NCI-H526 (cell line): Measurements from ENCODE around the gene KRTAP1-4.
A peak's percentile ranks its signal among the peaks of the same experiment; 100 is the strongest.
"Not testable (repeated sequence)": the region's sequence is repeated elsewhere in the genome, so short reads cannot be mapped to it uniquely, and the experiment has no call there.

Source experiments
- DNase-seq, 2 experiments: peaks; one replicate each; lab custom pipeline; 2025; lab: John Stamatoyannopoulos, UW

Gene KRTAP1-4

DNA sequence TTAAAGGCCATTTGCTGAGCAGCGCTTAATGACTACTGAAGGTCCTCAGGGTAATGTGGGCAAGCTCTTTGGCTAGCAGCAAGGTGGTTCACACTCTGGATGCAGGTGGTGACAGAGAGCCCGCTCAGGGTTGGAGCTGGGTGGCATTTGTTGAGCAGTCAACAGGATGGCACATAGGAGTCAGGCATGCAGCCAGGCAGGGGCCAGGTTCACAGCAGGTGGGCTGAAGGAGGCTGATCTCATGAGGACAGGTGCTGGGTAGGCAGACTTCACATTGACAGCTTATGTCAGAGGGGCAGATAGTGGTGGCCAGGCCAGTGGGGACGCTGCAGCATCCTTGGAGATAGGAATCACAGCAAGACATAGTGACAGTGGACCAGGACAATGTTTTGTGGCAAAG lies 25.6 kb downstream of the KRTAP1-4 start:
- no peak for DNase-seq

DNA sequence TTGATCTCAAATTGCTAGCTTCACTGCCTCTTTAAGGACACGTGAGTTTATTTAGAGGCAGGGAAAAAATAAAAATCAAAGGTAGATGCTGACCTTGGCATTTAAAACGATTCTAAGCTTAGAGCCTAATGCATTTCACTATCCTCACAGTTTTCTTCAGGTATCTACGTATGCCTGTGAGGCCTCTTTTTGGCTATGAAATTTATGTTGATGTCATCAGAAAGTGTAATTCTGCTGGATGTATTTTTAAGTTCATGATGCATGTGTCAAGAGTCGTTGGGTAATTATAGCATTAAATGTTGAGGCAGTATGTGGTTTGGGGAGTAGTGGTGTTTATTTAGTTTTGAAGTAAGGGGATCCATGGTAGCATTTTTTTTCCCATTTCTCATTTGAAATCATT lies 26.1 kb downstream of the KRTAP1-4 start:
- no peak for DNase-seq

DNA sequence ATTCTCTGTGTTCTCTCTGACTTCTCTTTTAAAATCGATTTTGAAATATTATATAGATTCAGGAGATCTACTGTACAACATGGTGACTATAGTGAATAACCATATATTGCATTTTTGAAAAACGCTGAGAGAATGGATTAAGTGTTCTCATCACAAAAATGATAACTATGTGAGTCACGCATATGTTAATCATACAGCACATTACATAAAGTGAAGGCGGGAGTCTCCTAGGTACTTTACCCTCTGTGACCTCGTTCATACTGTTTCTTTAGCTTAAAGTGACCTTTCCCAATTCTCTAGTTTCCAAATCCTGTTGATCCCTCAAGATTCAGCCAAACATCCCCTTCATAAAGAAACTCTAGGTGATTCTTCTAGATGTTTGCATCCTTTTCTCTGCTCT lies 27.2 kb downstream of the KRTAP1-4 start:
- no peak for DNase-seq

DNA sequence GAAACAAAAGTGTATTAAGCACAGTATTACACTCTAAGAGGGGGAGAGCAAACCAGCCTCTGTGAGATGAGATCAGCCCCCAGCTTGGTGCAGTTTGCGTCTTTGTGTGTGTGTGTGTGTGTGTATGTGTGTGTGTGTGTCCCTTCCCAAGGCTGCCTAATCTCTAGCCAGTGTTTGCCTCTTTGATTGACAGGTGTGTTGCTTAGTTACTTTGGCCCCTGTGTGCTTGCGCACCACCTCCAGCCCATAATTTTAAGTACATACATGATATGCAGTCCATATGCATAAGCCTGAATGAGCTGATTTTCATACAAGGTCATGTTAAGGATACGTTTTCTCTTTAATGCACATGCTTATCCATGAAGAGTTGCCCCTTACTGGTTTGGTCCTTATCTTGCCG lies 28.2 kb downstream of the KRTAP1-4 start:
- DNase-seq: peak; percentile 57 to 58

DNA sequence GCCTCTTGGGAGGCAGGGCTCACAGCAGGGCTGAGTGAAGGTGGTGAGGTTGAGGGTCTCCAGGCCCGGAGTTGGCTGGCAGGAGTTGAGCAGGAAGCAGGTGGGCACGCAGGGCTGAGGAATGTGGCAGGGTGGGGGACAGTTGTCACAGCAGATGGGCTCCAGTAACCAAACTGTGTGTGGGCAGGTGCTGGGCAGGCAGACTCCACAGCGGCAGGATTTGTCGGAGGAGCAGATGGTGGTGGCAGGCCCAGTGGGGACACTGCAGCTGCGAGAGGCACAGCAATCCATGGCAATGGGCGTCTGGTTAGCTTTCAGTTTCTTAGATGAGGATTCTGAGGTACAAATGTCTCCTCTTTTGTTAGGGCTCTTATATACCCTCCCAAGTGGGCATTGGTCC lies 30.4 kb downstream of the KRTAP1-4 start, which contains the start of gene KRTAP3-2:
Gene KRTAP3-2, minus strand, starts transcription at position 344 of the 400 bp plus-strand sequence. Its CDS starts 53 bp downstream, at position 291.
- DNase-seq: not testable (repeated sequence)

DNA sequence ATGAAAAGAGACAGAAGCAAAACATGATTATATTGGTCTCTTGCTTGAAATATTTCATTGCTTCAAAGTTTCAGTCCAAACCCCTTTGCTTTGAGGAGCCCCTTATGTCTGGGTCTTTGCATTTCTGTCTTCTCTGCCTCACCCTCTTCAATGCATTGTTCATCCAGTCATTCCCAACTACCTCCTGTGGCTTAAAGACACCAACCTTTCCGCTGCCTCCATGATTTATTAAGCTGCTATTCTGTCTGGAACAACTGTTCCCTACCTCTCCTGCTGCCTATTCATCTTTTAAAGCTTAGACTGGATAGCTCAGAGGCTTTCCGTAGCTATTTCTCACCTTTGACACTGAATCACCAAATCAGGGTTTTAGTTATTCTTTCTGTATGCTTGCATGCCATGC lies 32.6 kb downstream of the KRTAP1-4 start:
- no peak for DNase-seq

DNA sequence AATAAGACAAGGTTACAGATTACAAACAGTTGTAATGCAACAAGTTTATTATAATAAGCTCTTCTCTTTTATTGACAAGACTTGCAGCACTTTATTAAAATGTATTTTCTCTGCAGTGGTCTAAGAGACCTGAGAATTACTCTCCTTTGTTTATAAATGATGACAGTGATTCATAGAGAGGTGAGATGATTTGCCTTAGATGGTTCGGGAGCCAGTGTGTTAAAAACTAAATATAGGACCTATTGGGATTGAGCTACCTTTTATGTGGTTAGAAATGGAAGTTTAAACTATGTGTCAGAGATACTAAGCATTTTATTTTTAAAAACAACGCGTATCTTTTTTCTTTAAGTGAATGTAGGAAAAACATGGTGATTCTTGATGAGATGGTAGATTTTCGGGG lies 33.2 kb downstream of the KRTAP1-4 start:
- DNase-seq: no peak

DNA sequence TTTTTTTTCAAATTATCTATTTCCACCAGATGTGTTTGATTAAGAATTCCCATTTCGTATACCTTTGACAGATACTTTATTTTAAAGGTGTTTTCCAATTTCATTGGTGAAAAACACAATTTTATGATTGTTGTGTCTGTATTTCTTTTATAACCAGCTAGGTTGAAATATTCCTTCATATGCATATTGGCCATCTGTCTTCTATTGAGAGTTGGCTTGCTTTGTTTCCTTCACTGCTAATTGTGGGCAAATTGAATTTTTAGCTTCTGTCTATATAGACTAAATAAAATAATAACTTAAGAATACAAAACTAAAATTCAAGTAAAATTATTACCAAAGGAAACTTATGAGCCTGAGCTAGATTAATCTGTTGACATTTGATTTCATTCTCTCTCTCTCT lies 34.9 kb downstream of the KRTAP1-4 start:
- no peak for DNase-seq

DNA sequence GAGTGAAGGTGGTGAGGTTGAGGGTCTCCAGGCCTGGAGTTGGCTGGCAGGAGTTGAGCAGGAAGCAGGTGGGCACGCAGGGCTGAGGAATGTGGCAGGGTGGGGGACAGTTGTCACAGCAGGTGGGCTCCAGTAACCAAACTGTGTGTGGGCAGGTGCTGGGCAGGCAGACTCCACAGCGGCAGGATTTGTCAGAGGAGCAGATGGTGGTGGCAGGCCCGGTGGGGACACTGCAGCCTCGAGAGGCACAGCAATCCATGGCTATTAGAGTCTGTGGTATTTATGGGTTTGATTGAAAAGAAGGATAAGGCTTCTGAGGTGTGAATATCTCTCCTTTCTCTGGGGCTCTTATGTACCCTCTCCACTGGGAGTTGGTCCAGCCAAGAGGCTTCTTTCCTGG lies 36.2 kb downstream of the KRTAP1-4 start, which contains the start of gene KRTAP3-3:
Gene KRTAP3-3, minus strand, starts transcription at position 326 of the 400 bp plus-strand sequence. Its CDS starts 67 bp downstream, at position 259.
- no peak for DNase-seq

DNA sequence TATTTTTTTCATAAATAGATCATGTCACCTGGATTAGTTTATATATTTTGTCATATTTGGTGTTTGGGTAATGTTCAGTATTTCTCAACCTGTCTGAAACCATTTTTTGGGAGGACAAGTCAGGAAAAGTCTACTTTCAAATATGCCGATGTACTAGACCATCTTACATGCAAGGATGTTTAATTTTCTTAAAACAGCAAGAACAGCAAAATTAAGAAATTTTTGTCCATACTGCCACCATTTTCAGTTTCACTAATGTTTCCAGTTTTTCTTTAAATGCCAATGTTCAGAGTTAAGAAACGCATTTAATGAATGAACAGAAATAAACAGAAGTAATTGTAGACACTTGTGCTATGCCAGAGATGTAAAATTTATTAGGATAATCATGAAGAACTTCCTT lies 36.9 kb downstream of the KRTAP1-4 start:
- no peak for DNase-seq

DNA sequence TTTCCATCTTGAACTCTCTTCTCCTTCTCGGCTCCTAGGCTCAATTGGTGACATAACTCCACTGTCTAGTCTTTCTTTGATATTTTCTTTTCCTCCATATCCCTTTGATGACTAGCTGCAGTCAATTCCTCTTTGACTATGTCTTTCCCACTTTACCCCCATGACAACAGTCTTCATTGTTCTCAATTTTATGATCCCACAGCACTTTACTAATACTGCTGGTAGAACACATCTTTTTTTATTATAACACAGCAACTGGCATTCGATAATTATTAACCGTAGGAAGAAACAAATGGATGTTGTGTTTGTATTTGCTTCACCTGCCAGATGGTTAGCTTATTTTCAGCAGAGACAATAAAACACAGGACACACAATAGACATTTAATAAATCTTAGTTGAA lies 37.3 kb downstream of the KRTAP1-4 start:
- DNase-seq: peak; percentile 61 to 64

DNA sequence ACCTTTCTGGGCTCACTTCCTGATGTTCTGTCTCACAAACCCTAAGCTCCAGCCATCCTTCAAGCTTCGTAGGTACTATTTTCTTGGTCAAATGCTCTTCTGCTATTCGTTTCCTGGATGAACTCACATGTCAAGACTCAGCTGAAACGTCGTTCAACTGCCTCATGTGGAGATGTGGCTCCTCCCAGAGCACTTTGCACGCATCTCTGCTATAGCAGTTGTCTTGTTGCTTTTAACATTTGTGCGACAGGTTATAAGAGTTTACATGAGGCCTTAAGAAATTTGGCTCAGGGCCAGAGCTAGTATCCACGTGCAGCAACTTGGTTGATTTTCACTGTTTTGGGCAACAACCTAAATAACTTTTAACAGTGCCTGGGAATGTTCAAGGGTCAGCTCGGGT lies 43.1 kb downstream of the KRTAP1-4 start:
- peak; percentile 32 to 80 for DNase-seq

DNA sequence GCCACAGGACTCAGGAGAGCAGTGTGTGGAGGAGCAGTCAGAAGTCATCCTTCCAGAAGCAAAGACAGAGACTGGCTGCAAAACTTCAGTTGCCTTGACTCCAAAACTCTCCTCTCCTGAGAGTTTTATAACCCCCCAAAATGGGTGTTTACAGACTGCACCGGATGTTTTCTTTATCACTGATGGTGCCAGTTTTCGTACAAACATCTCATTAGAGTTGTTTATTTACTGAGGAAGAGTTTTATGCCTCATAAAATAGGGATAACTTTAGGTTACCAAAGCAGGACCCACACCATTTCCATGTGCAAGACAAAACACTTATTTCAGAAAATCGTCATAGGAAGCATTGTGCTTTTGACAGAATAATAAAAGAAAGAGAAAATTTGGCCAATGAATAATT lies 45.8 kb downstream of the KRTAP1-4 start, which contains the start of gene KRT40:
Gene KRT40, minus strand, starts transcription at position 101 of the 400 bp plus-strand sequence. Its CDS starts 53 bp downstream, at position 48.
- DNase-seq: no peak

DNA sequence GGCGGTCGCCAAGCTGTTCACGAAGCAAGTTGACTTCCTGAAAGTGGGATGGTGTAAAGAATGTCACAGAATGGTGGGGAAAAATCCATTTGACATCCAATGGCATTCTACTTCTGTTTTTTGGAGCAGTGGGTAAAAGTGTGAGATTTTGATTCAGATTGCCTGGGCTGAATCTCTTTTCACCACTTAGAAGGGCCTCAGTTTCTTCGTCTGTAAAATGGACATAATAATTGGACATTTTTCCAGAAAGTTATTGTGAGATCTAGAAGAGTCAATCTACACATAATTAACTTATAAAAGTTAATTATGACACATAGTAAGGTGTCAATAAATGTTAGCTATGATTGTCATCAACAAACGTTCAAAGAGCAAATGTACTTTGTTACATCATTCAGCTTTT lies 48.9 kb downstream of the KRTAP1-4 start:
- DNase-seq: no peak

DNA sequence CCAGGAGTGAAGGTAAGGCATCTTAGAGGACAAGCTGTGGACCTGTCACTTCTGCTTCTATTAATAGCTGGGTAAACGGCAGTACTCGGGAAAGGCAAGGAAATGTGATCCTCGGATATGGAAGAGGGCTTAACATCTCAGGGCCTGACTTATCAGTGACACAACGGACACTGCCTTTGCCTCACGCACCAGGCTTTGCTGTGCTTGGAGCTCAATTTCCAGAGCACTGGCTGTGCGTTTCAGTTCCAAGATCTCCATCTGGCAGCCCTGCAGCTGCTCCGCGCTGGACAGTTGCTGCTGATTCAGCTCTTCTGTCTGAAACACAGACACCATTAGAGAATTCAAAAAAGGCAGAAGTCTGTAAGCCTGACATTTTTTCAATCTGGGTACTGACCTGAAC lies 49.4 kb downstream of the KRTAP1-4 start:
- DNase-seq: peak in 1 of 2 experiments; percentile 27

DNA sequence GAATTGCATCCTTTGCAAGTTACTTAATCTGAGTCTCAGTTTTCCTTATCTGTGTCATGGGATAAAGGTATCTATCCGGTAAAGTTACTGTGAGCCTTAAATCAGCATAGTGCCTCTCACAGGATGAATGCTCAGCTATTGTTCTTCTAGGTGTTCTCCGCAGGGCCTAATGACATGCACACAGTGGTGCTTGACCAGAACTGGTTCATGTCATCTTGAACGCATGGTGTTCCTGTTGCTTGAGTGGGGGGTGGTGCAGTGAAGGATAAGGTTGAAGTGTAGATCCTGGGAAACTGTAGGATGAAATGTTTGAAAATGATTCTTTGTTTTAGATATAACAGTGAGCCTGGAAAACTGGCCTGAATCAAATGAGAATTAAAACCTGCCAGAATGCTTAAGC lies 49.9 kb downstream of the KRTAP1-4 start:
- DNase-seq: no peak
